K562 (cell line): ENCODE measurements around the gene KLHL35. TPM values are rescaled to one million over a fixed set of nuclear protein-coding genes. Genes with fewer than 3 reads are reported as not detected.

Source experiments
- AFF4 ChIP-seq: sonication (generic); formaldehyde crosslinking; IDR thresholded peaks from 2 replicates; pipeline ENCODE4 v1.8.0; 2023; ENCODE audit warnings: mild to moderate bottlenecking, missing genetic modification reagents
- CBFA2T2 ChIP-seq: fragments of 450-650 bp; conservative IDR thresholded peaks from 2 replicates; pipeline ENCODE4 v1.6.1; 2017; ENCODE audit warnings: mild to moderate bottlenecking
- IFI16 ChIP-seq: fragments of 250-450 bp; sonication (Bioruptor Pico); IDR thresholded peaks from 2 replicates; pipeline ENCODE4 v2.1.2; 2022; ENCODE audit warnings: mild to moderate bottlenecking, inconsistent platforms
- KAT8 ChIP-seq: fragments of 450-650 bp; IDR thresholded peaks from 2 replicates; pipeline ENCODE4 v1.6.1; 2016; ENCODE audit warnings: low read depth, mild to moderate bottlenecking
- LARP7 ChIP-seq: fragments of 450-650 bp; IDR thresholded peaks from 2 replicates; pipeline ENCODE4 v1.6.1; 2016
- RB1 ChIP-seq: fragments of 450-650 bp; IDR thresholded peaks from 2 replicates; pipeline ENCODE4 v1.6.1; 2017; ENCODE audit warnings: low read depth, mild to moderate bottlenecking
- ZBTB11 ChIP-seq, 3 experiments: fragments of 200-800 bp in 1 of 3; fragments of 250-450 bp in 1 of 3; fragments of 450-650 bp in 1 of 3; sonication (Bioruptor Pico) in 1 of 3; sonication (Bioruptor generic) in 1 of 3; formaldehyde crosslinking in 1 of 3; IDR thresholded peaks; 2 replicates each; pipeline versions ENCODE4 v1.6.1 to v1.8.0; 2016 to 2022; ENCODE audit warnings: mild to moderate bottlenecking in 2 of 3, missing genetic modification characterization in 2 of 3, missing compliant biosample characterization in 1 of 3, moderate library complexity in 1 of 3
- ZKSCAN8 ChIP-seq: fragments of 200-800 bp; sonication (Bioruptor generic); IDR thresholded peaks from 2 replicates; pipeline ENCODE4 v1.6.1; 2016; ENCODE audit warnings: missing genetic modification characterization, missing compliant biosample characterization
- ZNF280B ChIP-seq: fragments of 250-450 bp; sonication (Bioruptor Pico); IDR thresholded peaks from 2 replicates; pipeline ENCODE4 v1.5.1; 2021; ENCODE audit warnings: mild to moderate bottlenecking
- polyA plus RNA-seq, 8 experiments: library from polyadenylated mRNA; depleted of rRNA in 4 of 8; stranded (reverse) in 5 of 8; unstranded in 3 of 8; fragments of >200 nt; fragmentation: Nextera tagmentation in 2 of 8; fragmentation: Illumina TruSeq in 1 of 8; extraction: Ambion mirVana in 2 of 8; extraction: Trizol in 1 of 8; gene quantifications; 2 replicates each; pipeline versions ENCODE4 v1.2.1 to v1.2.3, GENCODE V29; 2011 to 2014; ENCODE audit warnings: inconsistent platforms in 1 of 8, missing spikeins in 1 of 8
- total RNA-seq, 7 experiments: library from RNA; depleted of rRNA in 6 of 7; stranded (reverse); fragments of >200 nt in 6 of 7; fragmentation: Illumina TruSeq in 2 of 7; extraction: Trizol in 2 of 7; gene quantifications; 2 replicates each; pipeline versions ENCODE4 v1.2.1 to v1.2.3, GENCODE V29; 2011 to 2021; ENCODE audit warnings: low replicate concordance in 1 of 7
- TF ChIP-seq, protein P1 (sequence below): fragments of 250-450 bp; sonication (Bioruptor Pico); IDR thresholded peaks from 2 replicates; pipeline ENCODE4 v1.5.0; 2020; ENCODE audit warnings: mild to moderate bottlenecking, borderline replicate concordance
- TF ChIP-seq, protein P2 (sequence below): fragments of 450-650 bp; formaldehyde crosslinking; IDR thresholded peaks from 2 replicates; pipeline ENCODE4 v1.4.0; 2020; ENCODE audit warnings: mild to moderate bottlenecking, moderate library complexity
- TF ChIP-seq, protein P3 (sequence below): fragments of 200-400 bp; formaldehyde crosslinking; IDR thresholded peaks from 2 replicates; pipeline ENCODE4 v1.6.1; 2017; ENCODE audit warnings: mild to moderate bottlenecking, low read depth, low read length, moderate library complexity

Gene KLHL35
- total and polyA plus RNA-seq, 9 of the 15 experiments (the other 6 are each of a cell fraction or from before 2014, with no cell fraction given) = not detected

DNA sequence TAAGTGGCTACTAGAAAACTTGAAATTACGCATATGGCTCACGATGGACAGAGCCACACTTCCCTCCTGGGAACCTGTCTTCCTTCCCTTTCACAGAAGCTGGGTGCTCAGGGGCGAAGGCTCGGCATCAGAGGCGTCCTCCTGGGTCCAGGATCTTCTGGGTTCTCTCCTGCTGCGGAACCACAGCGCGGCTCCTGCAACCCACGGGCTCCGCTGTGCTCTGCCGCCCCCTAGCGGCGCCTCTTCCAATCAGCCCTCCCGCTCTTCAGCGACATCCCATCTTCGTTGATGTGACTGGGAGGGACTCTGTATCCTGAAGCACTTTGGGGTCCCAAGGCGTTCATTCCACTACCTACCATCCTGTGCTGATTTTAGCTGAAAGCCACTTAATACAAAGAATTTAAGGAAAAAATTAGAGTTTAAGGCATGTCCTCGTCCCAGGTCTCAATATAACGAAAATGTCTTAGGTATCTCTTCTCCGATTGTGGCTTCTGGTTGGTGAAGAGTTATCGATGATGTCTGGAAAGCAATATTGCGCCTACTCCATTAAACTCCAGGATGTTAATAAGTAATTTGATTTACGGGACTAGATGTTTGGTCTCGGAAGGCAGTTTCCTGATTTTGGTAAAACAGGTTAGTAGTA, 48.4 kb downstream of the KLHL35 start (continued):
- TF ChIP-seq ZNF280B (CRISPR knock-in tag) = no peak
- TF ChIP-seq RB1 = peak; percentile 92
- TF ChIP-seq ZKSCAN8 (CRISPR knock-in tag) = no peak
- TF ChIP-seq, protein P1, sequence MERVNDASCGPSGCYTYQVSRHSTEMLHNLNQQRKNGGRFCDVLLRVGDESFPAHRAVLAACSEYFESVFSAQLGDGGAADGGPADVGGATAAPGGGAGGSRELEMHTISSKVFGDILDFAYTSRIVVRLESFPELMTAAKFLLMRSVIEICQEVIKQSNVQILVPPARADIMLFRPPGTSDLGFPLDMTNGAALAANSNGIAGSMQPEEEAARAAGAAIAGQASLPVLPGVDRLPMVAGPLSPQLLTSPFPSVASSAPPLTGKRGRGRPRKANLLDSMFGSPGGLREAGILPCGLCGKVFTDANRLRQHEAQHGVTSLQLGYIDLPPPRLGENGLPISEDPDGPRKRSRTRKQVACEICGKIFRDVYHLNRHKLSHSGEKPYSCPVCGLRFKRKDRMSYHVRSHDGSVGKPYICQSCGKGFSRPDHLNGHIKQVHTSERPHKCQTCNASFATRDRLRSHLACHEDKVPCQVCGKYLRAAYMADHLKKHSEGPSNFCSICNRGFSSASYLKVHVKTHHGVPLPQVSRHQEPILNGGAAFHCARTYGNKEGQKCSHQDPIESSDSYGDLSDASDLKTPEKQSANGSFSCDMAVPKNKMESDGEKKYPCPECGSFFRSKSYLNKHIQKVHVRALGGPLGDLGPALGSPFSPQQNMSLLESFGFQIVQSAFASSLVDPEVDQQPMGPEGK = no peak
- TF ChIP-seq, protein P2, sequence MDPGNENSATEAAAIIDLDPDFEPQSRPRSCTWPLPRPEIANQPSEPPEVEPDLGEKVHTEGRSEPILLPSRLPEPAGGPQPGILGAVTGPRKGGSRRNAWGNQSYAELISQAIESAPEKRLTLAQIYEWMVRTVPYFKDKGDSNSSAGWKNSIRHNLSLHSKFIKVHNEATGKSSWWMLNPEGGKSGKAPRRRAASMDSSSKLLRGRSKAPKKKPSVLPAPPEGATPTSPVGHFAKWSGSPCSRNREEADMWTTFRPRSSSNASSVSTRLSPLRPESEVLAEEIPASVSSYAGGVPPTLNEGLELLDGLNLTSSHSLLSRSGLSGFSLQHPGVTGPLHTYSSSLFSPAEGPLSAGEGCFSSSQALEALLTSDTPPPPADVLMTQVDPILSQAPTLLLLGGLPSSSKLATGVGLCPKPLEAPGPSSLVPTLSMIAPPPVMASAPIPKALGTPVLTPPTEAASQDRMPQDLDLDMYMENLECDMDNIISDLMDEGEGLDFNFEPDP (CRISPR knock-in tag) = no peak
- no peak for TF ChIP-seq AFF4 (CRISPR knock-in tag)
- TF ChIP-seq CBFA2T2 = no peak
- no peak for TF ChIP-seq LARP7
- no peak for TF ChIP-seq KAT8
- TF ChIP-seq, protein P3, sequence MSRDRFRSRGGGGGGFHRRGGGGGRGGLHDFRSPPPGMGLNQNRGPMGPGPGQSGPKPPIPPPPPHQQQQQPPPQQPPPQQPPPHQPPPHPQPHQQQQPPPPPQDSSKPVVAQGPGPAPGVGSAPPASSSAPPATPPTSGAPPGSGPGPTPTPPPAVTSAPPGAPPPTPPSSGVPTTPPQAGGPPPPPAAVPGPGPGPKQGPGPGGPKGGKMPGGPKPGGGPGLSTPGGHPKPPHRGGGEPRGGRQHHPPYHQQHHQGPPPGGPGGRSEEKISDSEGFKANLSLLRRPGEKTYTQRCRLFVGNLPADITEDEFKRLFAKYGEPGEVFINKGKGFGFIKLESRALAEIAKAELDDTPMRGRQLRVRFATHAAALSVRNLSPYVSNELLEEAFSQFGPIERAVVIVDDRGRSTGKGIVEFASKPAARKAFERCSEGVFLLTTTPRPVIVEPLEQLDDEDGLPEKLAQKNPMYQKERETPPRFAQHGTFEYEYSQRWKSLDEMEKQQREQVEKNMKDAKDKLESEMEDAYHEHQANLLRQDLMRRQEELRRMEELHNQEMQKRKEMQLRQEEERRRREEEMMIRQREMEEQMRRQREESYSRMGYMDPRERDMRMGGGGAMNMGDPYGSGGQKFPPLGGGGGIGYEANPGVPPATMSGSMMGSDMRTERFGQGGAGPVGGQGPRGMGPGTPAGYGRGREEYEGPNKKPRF = no peak
- no peak for TF ChIP-seq IFI16 (CRISPR knock-in tag)
- TF ChIP-seq ZBTB11 (CRISPR knock-in tag; IDR thresholded peaks at IDR 0.05) = no peak
